ENCODE measurements around the gene CPNE4.

DNA sequence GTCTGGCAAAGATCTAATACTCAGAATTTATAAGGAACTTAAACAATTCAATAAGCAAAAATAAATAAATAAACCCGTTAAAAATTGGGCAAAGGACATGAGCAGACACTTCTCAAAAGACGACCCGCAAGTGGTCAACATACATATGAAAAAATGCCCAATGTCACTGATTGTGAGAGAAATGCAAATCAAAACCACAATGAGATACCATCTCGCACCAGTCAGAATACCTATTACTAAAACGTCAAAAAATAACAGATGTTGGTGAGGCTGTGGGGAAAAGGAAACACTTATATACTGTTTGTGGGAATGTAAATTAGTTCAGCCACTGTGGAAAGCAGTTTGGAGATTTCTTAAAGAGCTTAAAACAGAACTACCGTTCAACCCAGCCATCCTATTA lies 344.0 kb downstream of the CPNE4 start:
- TF ChIP-seq POLR2A (IDR thresholded peaks at IDR 0.05): no peak
- TF ChIP-seq, protein P1, sequence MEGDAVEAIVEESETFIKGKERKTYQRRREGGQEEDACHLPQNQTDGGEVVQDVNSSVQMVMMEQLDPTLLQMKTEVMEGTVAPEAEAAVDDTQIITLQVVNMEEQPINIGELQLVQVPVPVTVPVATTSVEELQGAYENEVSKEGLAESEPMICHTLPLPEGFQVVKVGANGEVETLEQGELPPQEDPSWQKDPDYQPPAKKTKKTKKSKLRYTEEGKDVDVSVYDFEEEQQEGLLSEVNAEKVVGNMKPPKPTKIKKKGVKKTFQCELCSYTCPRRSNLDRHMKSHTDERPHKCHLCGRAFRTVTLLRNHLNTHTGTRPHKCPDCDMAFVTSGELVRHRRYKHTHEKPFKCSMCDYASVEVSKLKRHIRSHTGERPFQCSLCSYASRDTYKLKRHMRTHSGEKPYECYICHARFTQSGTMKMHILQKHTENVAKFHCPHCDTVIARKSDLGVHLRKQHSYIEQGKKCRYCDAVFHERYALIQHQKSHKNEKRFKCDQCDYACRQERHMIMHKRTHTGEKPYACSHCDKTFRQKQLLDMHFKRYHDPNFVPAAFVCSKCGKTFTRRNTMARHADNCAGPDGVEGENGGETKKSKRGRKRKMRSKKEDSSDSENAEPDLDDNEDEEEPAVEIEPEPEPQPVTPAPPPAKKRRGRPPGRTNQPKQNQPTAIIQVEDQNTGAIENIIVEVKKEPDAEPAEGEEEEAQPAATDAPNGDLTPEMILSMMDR (IDR thresholded peaks at IDR 0.05): no peak

Data from body of pancreas (tissue), 4 donors.